DMS 273 treated with DMSO at 0.1 percent for 48 hours (cell line): Measurements from ENCODE around the gene LORICRIN.

Source experiments
- DNase-seq: peaks from one replicate; lab custom pipeline; 2025; lab: John Stamatoyannopoulos, UW

Gene LORICRIN

DNA sequence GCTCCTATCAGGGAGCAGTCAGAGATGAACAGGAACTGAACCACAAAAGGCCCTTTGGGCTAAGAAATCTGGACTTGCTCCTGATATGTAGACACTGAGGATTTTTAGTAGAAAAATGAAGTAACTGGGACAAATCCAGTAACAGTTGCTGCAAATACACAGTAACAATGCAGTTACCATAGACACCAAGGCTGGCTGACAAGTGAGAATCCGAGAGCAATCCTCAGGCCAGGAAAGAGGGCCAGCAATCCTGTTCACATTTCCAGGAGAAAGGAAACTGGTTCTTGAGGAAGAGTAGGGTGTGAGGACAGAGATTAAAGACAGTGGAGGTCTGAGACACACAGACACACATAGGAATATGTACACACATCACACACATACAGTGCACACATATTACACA lies 9.3 kb upstream of the LORICRIN start:
- no peak for DNase-seq

DNA sequence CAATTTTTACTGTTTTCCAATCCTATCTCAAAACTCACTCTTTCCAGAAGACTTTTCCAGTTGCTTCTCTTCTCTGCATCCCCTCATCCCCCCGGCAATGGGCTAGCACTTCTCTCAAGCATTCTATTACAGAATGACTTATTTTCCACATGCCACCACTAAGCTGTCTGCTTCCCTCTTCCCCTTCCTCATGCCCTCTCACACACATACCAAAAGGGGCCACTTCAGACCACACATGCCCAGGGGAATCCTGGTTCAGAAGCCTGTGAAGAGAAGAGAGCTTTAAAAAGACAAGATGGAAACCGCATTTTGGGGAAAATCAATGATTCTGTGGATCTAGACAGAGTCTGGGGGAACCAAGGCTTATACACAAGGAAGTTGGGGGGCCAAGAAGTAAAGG lies 8.4 kb upstream of the LORICRIN start:
- no peak for DNase-seq

DNA sequence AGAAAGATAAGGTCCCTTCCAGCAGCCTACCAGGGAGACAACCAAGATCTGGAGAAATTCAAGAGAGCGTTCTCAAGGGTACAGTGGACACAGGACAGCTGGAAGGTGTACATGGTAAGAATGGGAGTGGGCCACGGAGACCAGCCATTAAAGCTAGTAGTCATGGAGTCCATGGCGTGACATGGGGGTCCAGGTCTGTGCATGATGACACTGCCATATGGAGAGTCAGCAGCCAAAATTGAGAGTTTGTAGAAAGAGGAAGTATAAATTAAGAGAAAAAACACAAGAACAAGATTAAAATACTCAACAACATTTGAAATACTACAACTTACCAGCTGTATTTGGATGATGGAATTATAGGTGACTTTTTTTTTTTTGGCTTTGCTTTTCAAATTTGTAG lies 7.9 kb upstream of the LORICRIN start:
- DNase-seq: no peak

DNA sequence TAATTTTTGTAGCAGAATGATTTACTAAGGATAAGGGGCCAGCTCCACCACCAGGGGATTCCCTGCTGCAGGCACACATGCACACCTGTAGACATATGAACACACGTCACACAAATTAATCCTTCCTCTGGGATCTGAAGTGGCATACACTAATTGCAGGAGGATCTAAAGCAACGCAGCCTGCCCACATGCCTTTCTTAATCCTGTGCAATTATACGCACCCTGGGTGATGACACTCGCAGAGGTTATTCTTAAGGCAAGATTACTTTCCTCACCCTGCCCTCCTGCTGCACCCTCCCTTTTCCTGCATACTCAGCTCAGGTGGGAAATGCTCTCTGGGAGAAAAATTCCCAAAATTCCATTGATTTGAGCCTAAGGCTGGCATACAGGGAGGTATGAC lies 7.5 kb upstream of the LORICRIN start:
- no peak for DNase-seq

DNA sequence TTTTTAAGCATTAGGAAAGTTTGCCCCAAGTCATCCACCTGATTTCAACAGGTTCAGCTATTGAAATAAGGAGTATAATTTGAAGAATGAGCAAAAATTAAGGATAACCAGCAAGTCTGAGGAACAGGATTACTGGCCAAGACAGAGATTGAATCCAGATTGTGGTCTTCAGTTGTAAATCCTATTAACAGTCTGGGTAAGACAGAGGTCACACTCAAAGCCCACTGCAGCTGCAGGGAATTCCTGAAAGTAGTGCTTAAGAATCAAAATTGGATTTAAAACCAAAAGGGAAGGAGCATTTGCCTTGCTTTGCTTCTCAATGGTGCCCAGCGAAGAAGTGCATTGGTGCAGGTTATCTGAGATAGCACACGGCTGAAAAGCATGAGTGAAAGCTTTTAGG lies 6.4 kb upstream of the LORICRIN start:
- no peak for DNase-seq

DNA sequence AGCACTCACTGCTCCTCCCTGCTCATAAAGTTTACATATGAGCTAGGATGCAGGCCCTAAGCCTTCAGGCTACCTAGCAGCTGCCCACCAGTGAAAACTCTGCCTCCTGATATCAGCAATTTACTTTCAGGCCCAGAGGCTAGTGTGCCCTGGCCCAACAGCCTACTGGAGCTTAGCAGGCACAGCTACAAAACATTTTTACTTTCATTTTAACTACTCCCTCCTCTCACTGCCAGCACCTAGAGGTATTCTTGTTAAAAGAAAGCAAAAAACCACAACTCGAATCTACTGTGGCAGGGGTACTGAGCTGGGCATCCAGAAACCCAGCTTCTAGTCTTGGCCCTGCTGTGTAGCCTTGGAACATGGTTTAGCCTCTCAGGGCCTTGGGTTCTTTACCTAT lies 5.8 kb upstream of the LORICRIN start:
- DNase-seq: no peak

DNA sequence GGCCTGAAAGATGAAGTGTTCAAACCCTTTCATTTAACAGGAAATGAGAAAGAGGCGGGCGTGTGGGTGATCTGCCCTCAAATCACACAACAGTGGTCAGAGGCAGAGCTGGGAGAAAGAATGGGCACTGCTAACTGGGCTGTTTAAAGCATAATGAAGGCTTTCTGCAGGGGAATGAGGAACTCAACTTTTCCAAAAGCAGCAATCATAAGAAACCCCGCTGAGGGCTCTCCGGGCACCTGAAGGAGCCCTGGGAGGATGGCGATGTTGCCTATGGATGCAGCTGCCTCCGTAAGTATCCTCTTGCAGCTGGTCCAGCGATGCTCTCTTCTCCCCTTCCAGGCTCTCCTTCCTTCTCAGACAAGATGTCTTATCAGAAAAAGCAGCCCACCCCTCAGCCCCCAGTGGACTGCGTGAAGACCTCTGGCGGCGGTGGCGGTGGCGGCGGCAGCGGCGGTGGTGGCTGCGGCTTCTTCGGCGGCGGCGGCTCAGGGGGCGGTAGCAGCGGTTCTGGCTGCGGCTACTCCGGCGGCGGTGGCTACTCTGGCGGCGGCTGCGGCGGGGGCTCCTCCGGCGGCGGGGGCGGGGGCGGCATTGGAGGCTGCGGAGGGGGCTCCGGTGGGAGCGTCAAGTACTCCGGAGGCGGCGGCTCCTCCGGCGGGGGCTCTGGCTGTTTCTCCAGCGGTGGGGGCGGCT lies 1.2 kb downstream of the LORICRIN start:
- DNase-seq: no peak

DNA sequence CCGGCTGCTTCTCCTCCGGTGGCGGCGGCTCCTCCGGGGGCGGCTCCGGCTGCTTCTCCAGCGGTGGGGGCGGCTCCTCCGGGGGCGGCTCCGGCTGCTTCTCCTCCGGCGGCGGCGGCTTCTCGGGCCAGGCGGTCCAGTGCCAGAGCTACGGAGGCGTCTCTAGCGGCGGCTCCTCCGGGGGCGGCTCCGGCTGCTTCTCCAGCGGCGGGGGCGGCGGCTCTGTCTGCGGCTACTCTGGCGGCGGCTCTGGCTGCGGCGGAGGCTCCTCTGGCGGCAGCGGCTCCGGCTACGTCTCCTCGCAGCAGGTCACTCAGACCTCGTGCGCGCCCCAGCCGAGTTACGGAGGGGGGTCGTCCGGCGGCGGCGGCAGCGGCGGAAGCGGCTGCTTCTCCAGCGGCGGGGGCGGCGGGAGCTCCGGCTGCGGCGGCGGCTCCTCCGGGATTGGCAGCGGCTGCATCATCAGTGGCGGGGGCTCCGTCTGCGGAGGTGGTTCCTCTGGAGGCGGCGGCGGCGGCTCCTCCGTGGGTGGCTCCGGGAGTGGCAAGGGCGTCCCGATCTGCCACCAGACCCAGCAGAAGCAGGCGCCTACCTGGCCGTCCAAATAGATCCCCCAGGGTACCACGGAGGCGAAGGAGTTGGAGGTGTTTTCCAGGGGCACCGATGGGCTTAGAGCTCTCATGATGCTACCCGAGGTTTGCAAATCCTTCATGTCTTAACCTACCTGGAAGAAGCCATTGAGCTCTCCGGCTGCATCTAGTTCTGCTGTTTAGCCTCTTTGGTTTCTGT lies 2.0 kb downstream of the LORICRIN start:
- DNase-seq: no peak

DNA sequence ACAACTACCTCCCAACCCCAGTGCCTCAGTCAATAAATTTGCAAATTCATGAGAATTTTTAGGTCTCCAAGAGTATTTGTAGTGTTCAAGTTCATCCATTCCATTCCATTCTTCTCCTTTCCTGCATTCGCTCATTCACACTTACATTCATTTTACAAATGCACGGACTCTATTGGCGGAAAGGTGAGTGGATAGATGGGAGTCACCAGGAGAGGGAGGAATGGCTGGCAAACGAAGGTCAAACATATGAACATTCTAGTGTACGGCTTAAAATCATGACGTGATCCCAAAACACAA lies 2.5 kb downstream of the LORICRIN start:
- DNase-seq: no peak

DNA sequence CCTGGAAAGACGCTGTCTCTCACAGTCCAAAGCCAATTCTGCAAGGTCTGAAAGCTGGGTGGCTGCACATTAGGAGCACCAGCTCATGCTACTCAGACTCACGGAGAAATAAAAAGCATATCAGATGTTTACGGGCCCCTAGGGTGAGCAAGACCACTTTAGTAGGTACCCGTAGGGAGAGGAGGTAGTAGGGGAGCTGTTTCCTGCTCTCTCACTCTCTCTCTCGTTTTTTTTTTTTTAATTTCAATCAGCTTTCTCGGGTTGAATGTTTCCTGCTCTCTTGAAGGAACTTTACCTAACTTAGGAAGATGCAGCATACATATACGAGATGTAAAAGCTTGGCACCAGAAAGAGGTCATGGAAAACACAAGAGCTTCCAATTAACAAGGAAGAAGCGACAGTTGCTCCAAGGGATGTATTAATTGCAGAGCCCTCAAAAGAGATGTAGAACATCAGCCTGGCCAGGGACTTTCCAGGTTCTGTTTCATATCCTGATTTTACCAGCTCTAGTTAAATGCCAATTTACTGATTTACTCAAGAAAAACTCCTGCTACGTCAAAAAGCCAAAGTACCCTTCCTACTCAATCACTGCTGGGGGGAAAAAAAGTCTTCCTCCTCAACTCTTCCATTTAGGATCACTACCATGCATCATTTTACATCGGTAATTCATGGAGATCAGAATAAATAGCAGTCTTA lies 3.1 kb downstream of the LORICRIN start:
- DNase-seq: no peak

DNA sequence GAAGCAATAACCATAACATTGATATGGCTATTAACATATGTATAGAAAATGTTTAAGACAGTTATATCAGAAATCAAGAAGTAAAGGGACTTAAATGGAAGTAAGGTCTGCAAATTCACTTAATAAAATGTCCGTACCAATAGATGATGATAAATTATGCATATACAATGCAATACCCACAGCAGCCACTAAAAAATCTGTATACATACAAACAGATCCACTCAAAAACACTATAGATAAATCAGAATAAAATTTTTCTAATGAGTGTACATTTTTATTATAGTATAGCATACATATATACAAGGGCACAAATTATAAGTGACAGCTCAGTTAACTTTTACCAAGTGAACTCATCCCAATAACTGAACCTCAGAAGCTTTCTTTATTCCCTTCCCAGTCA lies 6.0 kb downstream of the LORICRIN start:
- DNase-seq: no peak

DNA sequence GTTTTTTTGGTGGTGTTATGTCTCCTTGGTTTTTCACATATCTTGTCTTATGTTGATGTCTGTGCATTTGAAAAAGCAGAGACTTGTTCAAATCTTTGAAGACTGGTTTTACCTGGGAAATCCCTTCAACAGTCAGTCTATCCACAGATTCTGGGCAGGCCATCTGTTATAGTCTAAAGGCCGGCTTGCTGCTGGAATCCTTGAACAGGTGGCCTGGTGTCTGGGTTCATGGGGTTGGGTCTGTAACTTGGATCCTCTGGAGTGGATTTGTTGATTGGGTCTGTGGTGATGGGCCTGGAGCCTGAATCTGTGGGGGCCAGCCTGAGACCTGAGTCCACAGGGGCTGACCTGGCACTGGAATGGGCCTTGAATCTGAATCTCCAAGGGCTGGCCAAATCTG lies 12.2 kb downstream of the LORICRIN start:
- no peak for DNase-seq

DNA sequence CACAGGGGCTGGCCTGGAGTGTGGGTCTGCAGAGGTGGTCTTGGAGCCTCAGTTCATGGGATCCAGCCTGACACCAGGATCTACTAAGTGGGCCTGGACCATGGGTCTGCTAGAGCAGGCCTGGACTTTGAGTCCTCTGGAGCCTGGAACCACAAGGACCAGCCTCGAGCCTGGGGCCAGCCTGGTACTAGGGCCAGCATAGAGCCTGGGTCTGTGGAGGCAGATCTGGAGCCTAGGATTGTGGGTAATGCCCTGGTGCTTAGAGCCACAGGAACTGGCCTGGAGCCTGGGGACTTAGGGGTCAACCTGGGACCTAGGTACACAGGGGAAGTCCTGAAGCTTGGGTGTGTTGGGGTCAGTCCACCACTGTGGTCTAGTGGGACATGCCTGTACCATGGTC lies 12.7 kb downstream of the LORICRIN start:
- DNase-seq: no peak

DNA sequence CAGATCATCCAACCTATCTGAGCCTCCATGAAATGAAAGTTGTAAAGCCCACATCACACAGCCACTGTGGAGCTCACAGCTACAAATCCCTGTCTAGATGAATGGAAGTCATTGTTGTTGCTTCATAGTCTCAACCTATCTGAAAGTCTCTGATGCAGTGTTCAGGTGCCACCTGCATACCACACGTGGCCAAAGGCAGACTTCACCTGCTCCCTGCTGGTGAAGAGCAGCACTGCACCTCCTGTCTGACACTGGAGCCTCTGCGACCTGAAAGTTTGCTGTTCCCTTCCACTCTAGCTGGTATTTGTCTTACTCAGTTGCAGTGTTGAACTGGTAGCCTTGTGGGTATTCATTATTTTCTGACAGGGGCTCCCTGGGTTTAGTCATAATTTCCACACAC lies 18.4 kb downstream of the LORICRIN start:
- no peak for DNase-seq

DNA sequence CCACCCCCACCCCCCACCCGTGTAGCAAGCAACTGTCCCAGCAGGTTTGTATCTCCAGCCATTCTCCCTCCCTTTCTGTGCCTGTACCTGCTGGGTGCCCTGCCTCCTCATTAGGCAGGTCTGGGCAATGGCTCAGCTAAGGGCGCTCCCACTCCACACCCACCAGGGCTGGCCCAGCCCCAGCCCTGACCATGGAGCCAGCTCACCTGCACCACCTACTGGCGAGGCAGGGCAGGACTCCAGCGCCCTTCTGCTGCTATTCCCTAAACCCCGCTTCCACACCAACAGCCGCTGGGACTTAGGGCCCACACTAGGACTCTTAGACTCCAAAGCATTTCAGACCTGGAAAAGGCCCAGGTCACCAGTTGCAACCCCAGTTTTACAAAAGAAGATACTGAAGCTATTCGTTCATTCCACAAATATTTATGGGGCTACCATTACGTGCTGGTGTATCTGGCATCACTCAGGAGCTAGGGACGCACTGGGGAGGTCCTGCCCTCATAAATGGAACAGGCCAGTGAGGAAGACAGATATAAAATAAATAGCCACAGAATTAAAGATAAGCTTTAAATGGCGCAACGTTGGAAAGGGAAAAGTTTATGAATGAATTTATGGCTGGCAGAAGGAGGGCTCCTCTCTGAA lies 29.3 kb downstream of the LORICRIN start:
- DNase-seq: no peak

DNA sequence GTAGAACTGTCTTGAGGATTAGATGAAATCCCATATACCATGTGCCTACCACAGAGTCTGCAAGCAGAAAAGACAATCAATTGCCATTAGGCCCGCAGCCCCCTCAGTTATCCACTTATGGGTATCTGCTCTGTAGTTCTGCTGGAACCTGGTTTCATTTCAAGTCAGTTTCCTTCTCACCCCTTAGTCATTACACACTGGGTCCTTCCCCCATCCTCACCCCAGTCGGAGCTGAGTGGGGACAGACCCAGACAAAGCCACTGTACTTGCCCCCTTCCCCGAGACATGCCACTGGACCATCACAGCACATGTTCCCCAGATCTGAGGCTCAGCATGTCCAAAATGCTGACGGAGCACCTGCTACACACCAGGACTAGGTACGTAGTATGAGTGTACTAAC lies 32.0 kb downstream of the LORICRIN start:
- DNase-seq: no peak

DNA sequence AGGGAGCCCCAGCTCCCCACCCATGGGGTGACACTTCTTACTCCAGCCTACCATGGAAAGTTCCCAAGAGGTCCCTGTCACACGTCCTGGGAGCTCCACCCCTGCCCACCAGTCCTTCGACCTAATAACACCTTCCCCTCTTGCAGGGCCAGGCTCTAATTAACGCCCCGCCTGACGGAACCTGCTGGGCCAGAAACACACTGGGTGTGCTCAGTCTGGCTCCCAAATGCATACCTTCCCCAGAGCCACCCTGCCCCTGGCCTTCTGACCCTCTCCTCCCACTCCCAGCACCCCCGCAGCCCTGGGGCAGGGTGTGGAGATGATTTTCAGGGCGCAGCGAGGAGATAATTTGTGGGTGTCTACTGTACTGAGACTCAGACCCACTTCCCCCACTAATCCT lies 32.7 kb downstream of the LORICRIN start:
- DNase-seq: no peak

DNA sequence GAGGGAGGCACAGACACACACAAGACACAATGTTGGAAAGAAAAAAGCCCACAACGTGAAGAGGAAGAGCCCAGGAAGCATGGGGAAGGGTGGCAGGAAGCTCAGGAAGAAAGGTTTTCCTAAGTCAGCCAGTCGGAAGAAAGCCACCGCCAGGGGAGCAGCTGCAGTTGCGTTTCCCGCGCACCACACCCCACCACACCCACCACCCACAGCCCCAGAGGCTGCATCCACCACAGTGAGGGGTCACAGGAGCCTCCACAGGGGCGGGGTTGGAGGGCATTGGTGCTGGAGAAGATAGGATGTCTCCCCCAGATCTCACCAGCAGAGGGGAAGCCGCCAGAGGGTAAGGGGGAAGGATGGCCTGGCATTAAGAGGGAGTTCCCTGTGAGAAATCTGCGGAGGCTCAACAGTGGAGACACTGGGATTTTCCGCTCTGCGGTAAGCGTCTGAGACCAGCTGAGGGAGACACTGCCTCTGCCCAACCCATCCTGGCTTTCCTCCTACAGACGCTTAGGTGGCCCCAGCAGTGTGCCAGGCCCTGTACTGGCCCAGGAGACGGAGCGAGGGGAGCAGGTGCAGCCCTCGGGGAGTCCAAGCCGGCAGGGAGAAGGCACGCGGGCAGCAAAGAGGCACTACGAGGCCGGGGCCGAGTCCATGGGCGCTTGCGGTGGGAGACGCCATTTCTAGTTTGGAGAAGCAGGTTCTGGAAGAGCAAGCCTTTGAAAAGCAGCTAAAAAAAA lies 33.4 kb downstream of the LORICRIN start:
- DNase-seq: no peak

DNA sequence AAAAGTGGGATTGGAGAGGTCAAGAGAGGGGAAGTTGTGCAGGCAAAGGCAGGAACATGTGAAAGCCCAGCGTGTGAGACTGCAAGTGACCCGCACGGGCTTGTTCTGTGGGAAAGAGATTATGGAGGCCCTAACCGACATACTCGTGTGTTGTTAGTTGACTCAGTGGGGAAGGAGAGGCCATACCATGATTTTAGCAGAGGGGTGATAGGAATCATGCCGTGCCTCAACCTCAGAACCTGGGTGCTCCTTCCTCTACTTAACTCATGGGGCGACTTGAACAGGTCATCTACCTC lies 33.9 kb downstream of the LORICRIN start:
- DNase-seq: no peak

DNA sequence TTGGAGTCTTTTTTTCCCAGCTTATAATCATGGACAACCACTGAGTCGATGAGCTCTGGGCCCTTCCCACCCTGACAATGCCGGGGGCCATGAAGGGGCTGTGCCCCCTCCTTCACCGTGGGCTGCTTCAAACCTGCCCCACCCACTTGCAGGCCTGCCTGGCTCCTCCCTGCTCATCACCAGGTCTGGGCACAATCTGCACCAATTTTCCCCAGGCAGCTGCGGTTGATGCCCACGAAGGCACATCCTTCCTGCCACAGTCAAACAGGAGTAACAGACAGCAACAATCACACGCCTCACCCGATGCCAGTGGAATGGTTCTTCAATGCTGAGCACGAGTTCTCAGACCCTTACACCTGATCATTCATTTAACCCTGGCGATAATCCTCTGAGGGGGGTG lies 34.4 kb downstream of the LORICRIN start:
- no peak for DNase-seq

DNA sequence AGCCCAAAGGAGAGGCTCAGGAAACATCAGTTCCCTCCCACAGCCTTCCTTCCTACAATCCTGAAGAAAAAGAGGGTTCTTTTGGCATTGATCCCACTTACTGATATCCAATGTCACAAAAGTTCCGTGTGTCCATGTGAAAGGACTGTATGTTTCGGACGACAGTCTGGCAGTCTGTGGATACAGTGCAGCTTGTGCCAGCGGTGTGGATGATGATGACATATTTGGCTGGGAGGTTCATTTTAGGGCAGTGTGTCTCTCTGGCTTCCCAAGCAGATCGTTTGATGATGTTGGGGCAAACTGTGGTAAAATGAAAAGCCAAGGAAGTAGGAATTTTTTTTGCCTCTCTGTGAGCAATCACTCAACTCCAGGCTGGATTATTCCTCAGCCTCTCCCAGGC lies 42.8 kb downstream of the LORICRIN start:
- no peak for DNase-seq

DNA sequence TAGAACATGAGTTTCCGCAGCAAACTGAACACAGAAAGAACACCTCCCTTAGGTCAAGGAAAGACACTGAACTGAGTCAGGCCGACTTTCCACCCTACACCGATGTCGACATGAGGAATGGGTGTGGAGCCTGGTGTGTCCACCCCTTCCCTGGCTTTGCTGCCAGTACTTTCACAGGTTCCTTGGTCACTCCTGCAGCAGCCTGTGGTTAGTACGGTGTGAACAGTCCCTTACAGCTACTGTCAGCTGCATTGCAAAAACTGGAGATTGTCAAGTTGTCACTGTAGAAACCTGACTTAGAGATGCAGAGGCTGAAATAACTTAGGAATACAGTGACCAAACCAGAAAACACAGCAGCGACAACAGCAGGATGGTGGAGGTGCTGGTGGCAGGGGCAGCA lies 46.2 kb downstream of the LORICRIN start:
- DNase-seq: no peak
